AG09309 (cell line): ENCODE data around the gene PTGER3.
A peak's percentile ranks its signal among the peaks of the same experiment; 100 is the strongest.

Source experiments
- DNase-seq: peaks from one replicate; pipeline ENCODE4 v3.0.0-alpha.2; 2010; ENCODE audit warnings: low read depth
- H3K4me3 ChIP-seq: 2 replicates; pipeline ENCODE4 v1.5.1; 2011; ENCODE audit warnings: mild to moderate bottlenecking, low read depth, low read length, moderate library complexity; ENCODE audit not compliant: control insufficient read depth
- TF ChIP-seq, protein P1 (sequence below): IDR thresholded peaks from 2 replicates; pipeline ENCODE4 v1.5.1; 2011; ENCODE audit warnings: mild to moderate bottlenecking, low read depth, low read length, inconsistent platforms; ENCODE audit not compliant: insufficient read depth, control insufficient read depth; ENCODE audit errors: missing control alignments

The PTGER3 gene

DNA sequence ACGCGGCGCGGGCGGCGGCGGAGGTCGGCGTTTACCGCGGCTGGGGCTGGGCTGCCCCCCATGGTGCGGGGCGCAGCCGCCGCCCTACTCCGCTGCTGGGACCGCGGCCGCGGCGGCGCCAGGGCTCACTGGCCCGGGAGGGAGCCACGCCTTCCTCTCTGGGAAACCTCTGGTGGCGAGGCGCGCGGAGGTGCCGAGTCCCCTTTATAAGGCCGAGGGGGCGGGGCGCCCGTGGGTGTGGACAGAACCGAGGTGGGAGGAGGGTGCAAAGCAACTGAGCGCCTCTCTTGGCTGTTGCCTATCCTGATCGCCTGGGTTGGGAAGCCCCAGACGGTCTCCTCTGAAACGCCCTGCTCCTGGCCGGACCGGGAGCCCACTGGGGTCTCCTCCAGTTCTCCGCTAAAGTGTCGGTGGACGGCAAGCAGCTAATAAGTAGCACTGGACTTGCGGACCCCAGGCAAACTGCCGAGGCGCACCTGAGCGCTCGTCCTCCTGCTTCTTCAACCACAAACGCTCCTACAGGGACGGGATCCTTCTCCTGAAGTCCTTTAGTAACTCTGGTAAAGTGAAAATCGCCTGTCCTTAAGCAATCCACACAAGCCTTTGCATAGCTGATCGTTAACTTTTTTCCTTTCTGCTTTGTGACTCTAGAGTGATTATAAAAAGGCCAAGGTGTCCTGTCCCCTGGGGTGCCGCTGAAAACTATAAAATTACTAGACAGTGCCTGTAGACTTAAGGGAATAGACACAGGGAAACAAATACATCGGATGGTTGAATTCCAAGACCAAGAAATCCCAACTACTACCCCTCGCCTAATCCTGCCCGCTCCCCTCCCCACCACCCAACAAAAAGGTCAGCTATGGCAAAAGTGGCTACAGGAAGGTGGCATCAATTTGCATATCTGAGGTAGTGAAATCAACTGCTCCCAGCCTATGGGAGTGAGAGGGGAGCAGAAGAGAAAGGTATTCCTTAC is at the start of gene PTGER3:
Gene PTGER3 (minus strand): TSS at position 182 of the 973 bp plus-strand sequence. CDS start 239 bp downstream, outside the sequence.
- no peak for DNase-seq
- H3K4me3 ChIP-seq = peak within 1 kb of the TSS; percentile 60
- TF ChIP-seq, protein P1, sequence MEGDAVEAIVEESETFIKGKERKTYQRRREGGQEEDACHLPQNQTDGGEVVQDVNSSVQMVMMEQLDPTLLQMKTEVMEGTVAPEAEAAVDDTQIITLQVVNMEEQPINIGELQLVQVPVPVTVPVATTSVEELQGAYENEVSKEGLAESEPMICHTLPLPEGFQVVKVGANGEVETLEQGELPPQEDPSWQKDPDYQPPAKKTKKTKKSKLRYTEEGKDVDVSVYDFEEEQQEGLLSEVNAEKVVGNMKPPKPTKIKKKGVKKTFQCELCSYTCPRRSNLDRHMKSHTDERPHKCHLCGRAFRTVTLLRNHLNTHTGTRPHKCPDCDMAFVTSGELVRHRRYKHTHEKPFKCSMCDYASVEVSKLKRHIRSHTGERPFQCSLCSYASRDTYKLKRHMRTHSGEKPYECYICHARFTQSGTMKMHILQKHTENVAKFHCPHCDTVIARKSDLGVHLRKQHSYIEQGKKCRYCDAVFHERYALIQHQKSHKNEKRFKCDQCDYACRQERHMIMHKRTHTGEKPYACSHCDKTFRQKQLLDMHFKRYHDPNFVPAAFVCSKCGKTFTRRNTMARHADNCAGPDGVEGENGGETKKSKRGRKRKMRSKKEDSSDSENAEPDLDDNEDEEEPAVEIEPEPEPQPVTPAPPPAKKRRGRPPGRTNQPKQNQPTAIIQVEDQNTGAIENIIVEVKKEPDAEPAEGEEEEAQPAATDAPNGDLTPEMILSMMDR = no peak

DNA sequence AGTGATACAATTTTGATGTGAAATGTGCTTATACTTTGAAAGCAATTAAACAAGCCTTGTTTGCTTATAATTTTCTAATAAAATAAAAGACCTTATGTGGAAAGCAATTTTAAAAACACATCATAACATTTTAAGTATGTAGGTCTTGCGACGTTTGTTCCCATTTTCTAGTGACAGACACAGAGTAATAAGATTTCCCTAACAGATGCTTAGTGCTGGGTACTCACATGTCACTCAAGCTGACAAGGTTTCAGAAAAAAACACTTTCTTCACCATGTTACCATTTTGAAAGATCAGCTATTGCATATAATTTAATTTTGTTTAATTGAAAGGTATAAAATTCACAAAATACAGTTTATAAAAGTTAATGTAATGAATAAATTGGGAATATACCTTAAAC is 47.3 kb upstream of the PTGER3 start:
- TF ChIP-seq, protein P1 = no peak
- no peak overlapping the region for H3K4me3 ChIP-seq
- no peak for DNase-seq

DNA sequence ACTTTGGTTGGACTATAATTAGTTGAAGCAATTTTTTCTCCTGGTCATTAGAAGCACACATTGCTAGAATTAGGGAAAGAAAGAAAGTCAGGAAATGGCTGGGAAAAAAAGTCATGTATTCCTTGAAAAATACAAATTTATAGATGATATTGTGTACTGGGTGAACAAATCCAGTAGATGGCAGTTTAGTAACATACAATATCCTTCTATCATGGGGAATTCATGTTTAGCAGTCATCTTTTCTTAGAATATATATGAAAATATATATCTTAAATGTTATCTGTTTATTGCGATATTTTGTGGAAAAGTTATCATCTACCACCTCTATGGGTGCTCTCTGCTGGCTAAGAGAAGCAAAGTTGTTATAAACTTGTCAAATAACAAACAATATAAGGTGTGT is 46.3 kb upstream of the PTGER3 start:
- no peak for DNase-seq
- TF ChIP-seq, protein P1 = peak; percentile 29
- no peak overlapping the region for H3K4me3 ChIP-seq

DNA sequence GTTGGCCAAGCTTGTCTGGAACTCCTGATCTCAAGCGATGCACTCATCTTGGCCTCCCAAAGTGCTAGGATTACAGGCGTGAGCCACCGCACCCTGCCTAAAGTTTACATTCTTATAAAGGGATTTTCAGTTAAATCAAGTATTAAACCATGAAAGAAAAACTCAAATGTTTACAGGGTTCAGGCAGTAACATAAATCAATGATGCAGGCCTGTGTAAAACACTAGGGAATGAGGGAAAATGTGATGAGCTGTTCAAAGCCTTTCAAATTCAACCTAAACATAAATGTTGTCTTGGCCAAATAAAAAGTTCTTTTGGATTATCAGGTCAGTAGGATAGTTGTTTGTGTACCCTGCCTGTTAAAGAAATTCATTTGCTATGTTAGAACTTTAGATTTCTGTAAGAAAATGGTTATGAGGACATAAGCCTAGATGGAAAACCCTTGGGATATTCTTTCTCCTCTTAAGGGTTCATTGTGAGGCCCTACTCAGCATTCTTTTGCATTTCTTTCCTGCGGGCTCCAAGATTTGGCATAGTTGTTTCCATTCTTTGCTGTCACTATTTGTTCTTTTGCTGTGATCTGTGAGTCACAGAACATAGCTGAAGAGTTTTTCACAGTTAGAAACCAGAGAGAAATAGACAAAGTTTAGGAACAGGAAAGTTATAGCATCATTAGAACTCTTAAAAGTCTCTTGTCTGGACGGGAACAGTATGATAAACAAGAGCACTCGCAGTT is 42.1 kb upstream of the PTGER3 start:
- TF ChIP-seq, protein P1 = no peak
- DNase-seq = peak; percentile 31
- no peak overlapping the region for H3K4me3 ChIP-seq

DNA sequence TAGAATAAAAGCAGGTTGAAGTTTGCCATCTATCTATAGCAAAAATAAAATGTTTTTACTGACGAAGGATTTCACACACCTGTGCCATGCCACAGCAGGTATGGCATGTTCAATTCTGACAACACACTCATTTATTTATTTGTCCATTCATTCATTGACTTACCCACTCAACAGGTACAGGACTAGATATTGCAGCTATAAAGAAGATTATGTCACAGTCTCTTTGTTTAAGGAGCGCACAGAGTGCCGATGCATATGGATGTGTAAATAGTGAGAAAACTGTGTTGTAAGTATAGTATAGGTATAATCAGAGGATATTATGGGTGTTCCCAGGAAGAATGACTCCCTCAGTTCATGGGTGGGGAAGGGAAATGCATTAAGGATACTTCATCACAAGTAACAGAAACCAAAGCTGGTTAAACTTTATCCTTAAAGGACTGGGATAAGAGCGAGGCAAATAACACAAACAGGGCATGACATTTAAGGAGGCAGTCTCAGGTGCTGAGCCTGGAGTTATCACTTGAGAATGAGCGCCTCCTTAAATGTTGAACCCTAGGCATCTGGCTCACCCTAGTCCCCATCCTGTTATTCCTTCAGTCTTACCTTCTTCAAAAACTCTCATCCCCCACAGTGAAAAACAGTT is 41.1 kb upstream of the PTGER3 start:
- TF ChIP-seq, protein P1 = no peak
- DNase-seq = no peak
- H3K4me3 ChIP-seq = no peak overlapping the region

DNA sequence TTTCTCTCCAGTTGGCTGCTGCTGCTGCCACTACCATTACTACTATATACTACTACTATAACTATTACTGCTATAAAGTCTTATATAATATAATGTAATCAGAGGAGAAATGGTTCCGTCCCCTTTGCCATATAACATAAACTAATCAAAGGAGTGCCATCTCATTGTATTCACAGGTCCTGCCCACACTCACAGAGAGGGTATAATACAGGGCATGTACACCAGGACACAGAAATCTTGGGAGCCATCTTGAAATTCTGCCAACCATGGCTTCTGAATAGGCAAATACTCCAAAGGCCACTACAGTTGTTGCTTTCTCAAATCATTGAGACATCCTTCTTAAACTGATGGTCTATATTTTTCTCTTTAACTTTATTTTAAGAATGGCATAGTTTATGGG is 40.1 kb upstream of the PTGER3 start:
- no peak overlapping the region for H3K4me3 ChIP-seq
- TF ChIP-seq, protein P1 = no peak

More for the DNA sequence above, 40.1 kb upstream of the PTGER3 start:
- no peak for DNase-seq
